ENCODE results near the gene CCDC85B. TPM values are rescaled to one million over a fixed set of nuclear protein-coding genes. Genes with fewer than 3 reads are reported as not detected.

The CCDC85B gene
- total RNA-seq, 2 donors from 2014 or later: 115 to 172 TPM

GRCh38 chr11:65892661-65893317 is 2.3 kb downstream of the CCDC85B start:
- H3K9me3 ChIP-seq: no peaks in the 10 kb centered on the region
- peak overlapping the region in 1 of 2 donors; percentile 73 for H3K4me3 ChIP-seq
- TF ChIP-seq CTCF (IDR thresholded peaks at IDR 0.05): no peak
- H3K27me3 ChIP-seq: no peaks in the 10 kb centered on the region
- peak overlapping the region; percentile 96 to 100 for H3K27ac ChIP-seq
- H3K36me3 ChIP-seq: no peaks in the 10 kb centered on the region
- peaks cover 0 to 57% of the 10 kb centered on the region in 2 donors for H3K4me1 ChIP-seq
- DNase-seq (ENCODE audit: low spot score): no peak

- Histone ChIP-seq H3K4me3 (peak overlapping the region in 1 of 2 donors; percentile 73), H3K9me3 (no peaks in the 10 kb centered on the region), H3K27ac (peak overlapping the region; percentile 96 to 100), H3K27me3 (no peaks in the 10 kb centered on the region), H3K36me3 (no peaks in the 10 kb centered on the region), H3K4me1 (peaks cover 0 to 48% of the 10 kb centered on the region in 2 donors)
- TF ChIP-seq CTCF (IDR thresholded peaks at IDR 0.05): no peak
- DNase-seq (ENCODE audit: low spot score): no peak
Measured at GRCh38 chr11:65894034-65894591, 3.6 kb downstream of the CCDC85B start.

DNA sequence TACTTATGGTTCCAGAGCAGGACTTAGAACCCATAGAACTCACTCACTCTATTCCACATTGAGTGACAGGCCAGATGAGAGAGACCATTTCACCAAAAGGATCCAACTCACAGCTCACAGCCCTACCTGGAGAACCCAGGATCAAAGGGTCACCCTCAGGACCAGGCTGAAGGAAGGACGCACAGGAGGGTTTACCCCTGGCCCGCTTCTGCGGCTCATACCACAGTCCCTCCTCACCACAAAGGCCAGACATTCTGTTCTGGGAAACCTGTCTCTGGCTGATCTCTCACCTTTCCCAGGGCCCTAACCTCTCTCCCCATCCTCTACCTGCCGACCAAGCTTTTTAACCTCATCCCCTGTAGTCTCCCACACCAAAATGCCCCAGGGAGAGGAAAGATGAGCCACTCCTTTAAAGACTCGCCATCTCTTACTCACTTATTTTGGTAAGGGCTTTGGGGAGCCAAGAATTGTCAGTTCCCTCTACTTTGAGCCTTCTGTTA is 5.1 kb downstream of the CCDC85B start:
- H3K9me3 ChIP-seq: no peaks in the 10 kb centered on the region
- no peak overlapping the region for H3K4me3 ChIP-seq
- peaks cover 0 to 48% of the 10 kb centered on the region in 2 donors for H3K4me1 ChIP-seq
- H3K27ac ChIP-seq: no peak overlapping the region
- no peak for DNase-seq (ENCODE audit: low spot score)
- H3K36me3 ChIP-seq: no peaks in the 10 kb centered on the region
- no peak for TF ChIP-seq CTCF (IDR thresholded peaks at IDR 0.05)
- no peaks in the 10 kb centered on the region for H3K27me3 ChIP-seq

DNA sequence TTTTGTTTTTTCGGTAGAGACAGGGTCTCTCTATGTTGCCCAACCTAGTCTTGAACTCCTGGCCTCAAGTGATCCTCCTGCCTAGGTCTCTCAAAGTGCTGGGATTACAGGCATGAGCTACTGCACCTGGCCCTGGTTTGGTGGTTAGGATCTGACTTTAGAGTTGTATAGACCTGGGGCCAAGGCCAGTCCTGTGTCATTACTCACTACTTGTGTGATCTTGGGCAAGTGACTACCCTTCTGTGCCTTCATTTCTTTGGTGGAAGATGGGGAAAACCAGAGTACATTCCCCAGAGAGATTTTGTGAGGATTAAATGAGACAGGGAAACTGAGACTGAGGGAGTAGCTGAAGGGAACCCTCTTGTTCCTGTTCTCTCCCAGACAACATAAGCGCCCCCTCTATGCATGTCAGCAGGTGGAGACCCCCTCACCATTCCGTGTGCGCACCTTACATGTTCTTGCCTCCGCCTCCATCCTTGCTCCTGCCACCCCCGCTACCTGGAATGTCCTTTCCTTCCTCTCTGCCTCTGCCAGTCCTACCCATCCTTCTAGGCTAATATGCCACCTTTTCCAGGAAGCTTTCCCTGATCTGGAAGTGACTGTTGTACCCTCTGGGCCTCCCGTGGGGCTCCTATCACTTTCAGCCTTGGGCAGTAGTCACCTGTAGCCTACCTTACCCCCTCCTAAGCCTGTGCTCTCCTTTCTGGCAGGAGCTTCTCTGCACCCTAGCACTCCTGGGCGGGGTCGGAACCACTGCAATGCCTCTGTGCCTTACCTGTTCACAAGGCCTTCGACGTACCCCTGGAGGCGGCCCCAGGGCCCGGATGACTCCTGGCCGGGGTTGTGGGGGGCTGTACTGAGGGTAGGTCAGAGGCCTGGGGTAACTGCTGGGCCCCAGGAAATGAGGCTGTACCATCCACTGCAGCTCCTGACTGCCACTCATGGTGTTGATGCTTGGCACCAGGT is 5.8 kb downstream of the CCDC85B start:
- Histone ChIP-seq H3K27ac (no peak overlapping the region), H3K4me3 (no peak overlapping the region), H3K4me1 (peaks cover 0 to 48% of the 10 kb centered on the region in 2 donors), H3K27me3 (no peaks in the 10 kb centered on the region), H3K9me3 (no peaks in the 10 kb centered on the region), H3K36me3 (no peaks in the 10 kb centered on the region)
- no peak for DNase-seq (ENCODE audit: low spot score)
- no peak for TF ChIP-seq CTCF (IDR thresholded peaks at IDR 0.05)

DNA sequence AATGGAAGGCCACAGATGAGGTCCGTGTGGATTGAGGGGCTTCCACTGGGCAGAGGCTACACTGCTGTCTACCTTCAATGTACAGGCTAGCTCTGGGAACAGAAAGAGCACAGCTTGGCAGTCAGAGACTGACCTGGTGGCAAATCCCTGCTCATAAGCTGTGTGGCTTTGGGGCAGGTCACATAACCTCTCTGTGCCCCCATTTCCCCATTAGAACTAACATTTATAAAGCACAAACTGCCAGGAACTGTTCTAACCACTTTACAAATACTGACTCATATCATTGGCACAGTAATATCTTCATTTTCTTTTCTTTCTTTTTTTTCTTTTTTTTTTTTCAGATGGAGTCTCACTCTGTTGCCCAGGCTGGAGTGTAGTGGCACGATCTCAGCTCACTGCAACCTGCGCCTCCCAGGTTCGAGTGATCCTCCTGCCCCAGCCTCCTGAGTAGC is 6.6 kb downstream of the CCDC85B start:
- no peak for DNase-seq (ENCODE audit: low spot score)
- no peaks in the 10 kb centered on the region for H3K36me3 ChIP-seq
- no peak for TF ChIP-seq CTCF (IDR thresholded peaks at IDR 0.05)
- H3K27ac ChIP-seq: no peak overlapping the region
- H3K9me3 ChIP-seq: no peaks in the 10 kb centered on the region
- no peaks in the 10 kb centered on the region for H3K27me3 ChIP-seq
- no peak overlapping the region for H3K4me3 ChIP-seq
- H3K4me1 ChIP-seq: peaks cover 0 to 40% of the 10 kb centered on the region in 2 donors
